22Rv1 (cell line): ENCODE results near the gene DKK2.

Experiments
- ZFX ChIP-seq: fragments of 450-650 bp; IDR thresholded peaks from 2 replicates; pipeline ENCODE4 v1.6.1; 2017; ENCODE audit warnings: antibody characterized with exemption, borderline replicate concordance
- TF ChIP-seq, protein P1 (sequence below): fragments of 450-650 bp; IDR thresholded peaks from 2 replicates; pipeline ENCODE4 v1.5.1; 2017; ENCODE audit warnings: mild to moderate bottlenecking

DNA sequence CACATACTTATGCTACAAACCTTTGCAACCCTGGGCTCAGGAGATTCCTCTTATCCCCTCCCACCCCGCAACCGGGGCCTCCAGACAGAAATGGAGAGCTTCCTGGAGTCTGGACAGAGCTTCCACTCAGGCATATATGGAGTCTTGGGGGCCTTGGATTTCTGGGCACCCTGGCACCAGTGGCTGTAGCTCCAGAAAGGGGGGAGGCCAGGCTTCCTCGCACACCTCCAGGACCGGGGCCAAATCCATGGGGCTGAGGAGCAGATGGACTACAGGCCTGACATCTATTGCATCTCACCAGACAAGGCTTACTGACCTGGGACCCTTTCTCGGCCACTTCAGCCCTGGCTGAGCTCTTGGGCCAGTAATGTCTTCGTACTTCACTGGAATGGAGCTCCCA lies 143.3 kb downstream of the DKK2 start:
- TF ChIP-seq, protein P1, sequence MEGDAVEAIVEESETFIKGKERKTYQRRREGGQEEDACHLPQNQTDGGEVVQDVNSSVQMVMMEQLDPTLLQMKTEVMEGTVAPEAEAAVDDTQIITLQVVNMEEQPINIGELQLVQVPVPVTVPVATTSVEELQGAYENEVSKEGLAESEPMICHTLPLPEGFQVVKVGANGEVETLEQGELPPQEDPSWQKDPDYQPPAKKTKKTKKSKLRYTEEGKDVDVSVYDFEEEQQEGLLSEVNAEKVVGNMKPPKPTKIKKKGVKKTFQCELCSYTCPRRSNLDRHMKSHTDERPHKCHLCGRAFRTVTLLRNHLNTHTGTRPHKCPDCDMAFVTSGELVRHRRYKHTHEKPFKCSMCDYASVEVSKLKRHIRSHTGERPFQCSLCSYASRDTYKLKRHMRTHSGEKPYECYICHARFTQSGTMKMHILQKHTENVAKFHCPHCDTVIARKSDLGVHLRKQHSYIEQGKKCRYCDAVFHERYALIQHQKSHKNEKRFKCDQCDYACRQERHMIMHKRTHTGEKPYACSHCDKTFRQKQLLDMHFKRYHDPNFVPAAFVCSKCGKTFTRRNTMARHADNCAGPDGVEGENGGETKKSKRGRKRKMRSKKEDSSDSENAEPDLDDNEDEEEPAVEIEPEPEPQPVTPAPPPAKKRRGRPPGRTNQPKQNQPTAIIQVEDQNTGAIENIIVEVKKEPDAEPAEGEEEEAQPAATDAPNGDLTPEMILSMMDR: no peak
- no peak for TF ChIP-seq ZFX
